Gastroesophageal sphincter (tissue), 4 donors: ENCODE data around the gene HOXA10. TPM values are rescaled to one million over a fixed set of nuclear protein-coding genes. Genes with fewer than 3 reads are reported as not detected.

Experiments
- ATAC-seq: fragments of 150-250 bp; one replicate; pipeline ENCODE4 v1.9.1; 2016; ENCODE audit warnings: mild to moderate bottlenecking, moderate library complexity
- H3K27ac ChIP-seq, 4 donors: fragments of 200-600 bp; sonication (generic) in 3 of 4; 1 replicate in 3 of 4; 2 replicates in 1 of 4; pipeline ENCODE4 v1.5.1; 2016 to 2019
- H3K27me3 ChIP-seq: fragments of 200-600 bp; sonication (generic); one replicate; pipeline ENCODE4 v1.5.1; 2019
- H3K36me3 ChIP-seq, 2 donors: fragments of 200-600 bp; sonication (generic); one replicate each; pipeline ENCODE4 v1.5.1; 2019; ENCODE audit warnings: control low read depth in 1 of 2
- H3K4me1 ChIP-seq, 3 donors: fragments of 200-600 bp; sonication (generic); 1 replicate in 2 of 3; 2 replicates in 1 of 3; pipeline ENCODE4 v1.5.1; 2016 to 2019; ENCODE audit warnings: control low read depth in 2 of 3
- H3K4me3 ChIP-seq, 2 donors: fragments of 200-600 bp; sonication (generic); one replicate each; pipeline ENCODE4 v1.5.1; 2019; ENCODE audit warnings: mild to moderate bottlenecking in 1 of 2, moderate library complexity in 1 of 2
- H3K9me3 ChIP-seq, 3 donors: fragments of 200-600 bp; sonication (generic); one replicate each; pipeline ENCODE4 v1.5.1; 2017 to 2019; ENCODE audit warnings: control low read depth in 2 of 3
- CTCF ChIP-seq, 4 experiments: fragments of 200-600 bp in 2 of 4; fragments of 450-650 bp in 2 of 4; sonication (generic) in 1 of 4; IDR thresholded peaks; one replicate each; pipeline ENCODE4 v1.5.1; 2017 to 2019; ENCODE audit warnings: antibody characterized with exemption in 4 of 4, mild to moderate bottlenecking in 2 of 4, moderate library complexity in 2 of 4
- EP300 ChIP-seq: sonication (generic); formaldehyde crosslinking; IDR thresholded peaks from one replicate; pipeline ENCODE4 v1.6.1; 2017; ENCODE audit warnings: antibody characterized with exemption, mild to moderate bottlenecking
- POLR2A ChIP-seq, 2 donors: fragments of 450-650 bp; IDR thresholded peaks; one replicate each; pipeline ENCODE4 v1.6.1; 2017; ENCODE audit warnings: antibody characterized with exemption in 2 of 2, mild to moderate bottlenecking in 2 of 2, moderate library complexity in 1 of 2
- POLR2AphosphoS5 ChIP-seq: sonication (generic); formaldehyde crosslinking; IDR thresholded peaks from one replicate; pipeline ENCODE4 v1.6.1; 2017; ENCODE audit warnings: antibody characterized with exemption
- WGBS, 2 donors: methylation state at CpG; one replicate each; pipeline ENCODE4 v1.1.5; 2018; ENCODE audit warnings: low coverage in 1 of 2; 5-methylcytosine and 5-hydroxymethylcytosine counted together
- total RNA-seq, 4 donors: library from RNA; depleted of rRNA; stranded (reverse); fragments of >200 nt; gene quantifications; one replicate each; pipeline ENCODE4 v1.1.0, GENCODE V29; 2016

Gene HOXA10
- total RNA-seq, 4 donors from 2014 or later, result 0.67 TPM; not detected in 3

- Histone ChIP-seq H3K36me3 (no peaks in the 10 kb centered on the region), H3K4me1 (peaks cover 16 to 88% (median 27%) of the 10 kb centered on the region in 3 donors), H3K4me3 (peak within 1 kb of the TSS; percentile 47 to 84), H3K27me3 (no peaks in the 10 kb centered on the region), H3K9me3 (no peaks in the 10 kb centered on the region), H3K27ac (peak within 1 kb of the TSS; percentile 92 to 99 (median 98))
- ATAC-seq, result peak; percentile 95
- 0% methylated on average over 8 to 14 of the region's 67 CpGs for WGBS, 2 donors
- TF ChIP-seq CTCF (IDR thresholded peaks at IDR 0.05) (no peak), POLR2AphosphoS5 (peak; percentile 73), POLR2A (IDR thresholded peaks at IDR 0.05) (peak; percentile 62 to 80)
Observed at GRCh38 chr7:27130540-27131389, 43.4 kb downstream of the HOXA10 start, which contains the start of gene HOXA4. HOXA4 (minus strand) TSS chr7:27130757; CDS start chr7:27130733, 24 bp downstream.

- ATAC-seq, result peak; percentile 44
- TF ChIP-seq POLR2A (IDR thresholded peaks at IDR 0.05) (peak; percentile 14 to 22), POLR2AphosphoS5 (no peak), EP300 (no peak), CTCF (IDR thresholded peaks at IDR 0.05) (peak in 3 of 4 experiments; percentile 30 to 56 (median 48))
- Histone ChIP-seq H3K9me3 (no peaks in the 10 kb centered on the region), H3K4me3 (peak overlapping the region; percentile 47 to 84), H3K36me3 (no peaks in the 10 kb centered on the region), H3K4me1 (peaks cover 13 to 88% (median 32%) of the 10 kb centered on the region in 3 donors), H3K27ac (peak overlapping the region; percentile 92 to 99 (median 98)), H3K27me3 (no peaks in the 10 kb centered on the region)
- 7 to 21% methylated on average over 3 to 15 of the region's 72 CpGs for WGBS, 2 donors
Observed at GRCh38 chr7:27129729-27130539, 44.2 kb downstream of the HOXA10 start.

GRCh38 chr7:27128776-27129728 is 45.1 kb downstream of the HOXA10 start:
- H3K36me3 ChIP-seq, result no peaks in the 10 kb centered on the region
- WGBS, 2 donors, result 12 to 19% methylated on average over 10 to 16 of the region's 28 CpGs
- H3K4me3 ChIP-seq, result peak overlapping the region; percentile 47 to 84
- no peaks in the 10 kb centered on the region for H3K9me3 ChIP-seq
- no peak for ATAC-seq
- TF ChIP-seq CTCF (IDR thresholded peaks at IDR 0.05) (no peak), POLR2AphosphoS5 (peak; percentile 20)
- no peaks in the 10 kb centered on the region for H3K27me3 ChIP-seq
- H3K4me1 ChIP-seq, result peaks cover 9 to 86% (median 29%) of the 10 kb centered on the region in 3 donors
- H3K27ac ChIP-seq, result peak overlapping the region; percentile 92 to 99 (median 98)

- WGBS, 2 donors, result 13 to 17% methylated on average over 2 of the region's 2 CpGs
- Histone ChIP-seq H3K27me3 (no peaks in the 10 kb centered on the region), H3K4me1 (peaks cover 9 to 86% (median 29%) of the 10 kb centered on the region in 3 donors), H3K27ac (peak overlapping the region; percentile 92 to 99 (median 98)), H3K4me3 (no peak overlapping the region), H3K9me3 (no peaks in the 10 kb centered on the region), H3K36me3 (no peaks in the 10 kb centered on the region)
- no peak for ATAC-seq
- TF ChIP-seq POLR2AphosphoS5 (peak; percentile 20), EP300 (no peak)
Observed at GRCh38 chr7:27128034-27128433, 46.1 kb downstream of the HOXA10 start.
